Colonic mucosa (tissue), 4 donors: ENCODE data around the gene SLC35A3. TPM values are rescaled to one million over a fixed set of nuclear protein-coding genes. Genes with fewer than 3 reads are reported as not detected.
"Not testable (repeated sequence)": the region's sequence is repeated elsewhere in the genome, so short reads cannot be mapped to it uniquely, and the experiment has no call there.

Source experiments
- DNase-seq: peaks from one replicate; pipeline ENCODE4 v3.0.0-alpha.2; 2020
- H3K27ac ChIP-seq: fragments of 200-600 bp; one replicate; pipeline ENCODE4 v1.8.0; 2021
- H3K27me3 ChIP-seq: fragments of 200-600 bp; one replicate; pipeline ENCODE4 v1.8.0; 2021
- H3K36me3 ChIP-seq: fragments of 200-600 bp; one replicate; pipeline ENCODE4 v1.8.0; 2021
- H3K4me1 ChIP-seq: fragments of 200-600 bp; one replicate; pipeline ENCODE4 v1.8.0; 2021; ENCODE audit warnings: mild to moderate bottlenecking
- H3K4me3 ChIP-seq: fragments of 200-600 bp; one replicate; pipeline ENCODE4 v1.8.0; 2021
- H3K9ac ChIP-seq, 2 donors: one replicate each; pipeline ENCODE4 v1.7.0; 2013; ENCODE audit warnings: control low read depth in 2 of 2, low read depth in 2 of 2, low read length in 2 of 2
- H3K9me3 ChIP-seq: fragments of 200-600 bp; one replicate; pipeline ENCODE4 v1.8.0; 2021
- intact Hi-C: fragments of 100-400 bp; cut with DNase I; formaldehyde crosslinking; loops from one replicate; pipeline ENCODE4 v1.14.1; 2022
- total RNA-seq, 2 donors: library from RNA; stranded (reverse); fragmentation: NEBNext Ultra II Directional in 1 of 2; extraction: Animal tissue kit (Norgen Biotek cat#: 25700) in 1 of 2; gene quantifications; one replicate each; pipeline ENCODE4 v1.2.1, GENCODE V29; 2021
- TF ChIP-seq, protein P1 (sequence below): fragments of 200-600 bp; IDR thresholded peaks from one replicate; pipeline ENCODE4 v1.8.0; 2022; ENCODE audit warnings: antibody characterized with exemption, mild to moderate bottlenecking
- donor health status: healthy.
- donor health status: DM: no; HTN: no; CAD: no.
- donor health status: DM: no; HTN: no; CAD: no.

SLC35A3 gene
- total RNA-seq, 2 donors from 2014 or later: 122 to 206 TPM

- TF ChIP-seq, protein P1, sequence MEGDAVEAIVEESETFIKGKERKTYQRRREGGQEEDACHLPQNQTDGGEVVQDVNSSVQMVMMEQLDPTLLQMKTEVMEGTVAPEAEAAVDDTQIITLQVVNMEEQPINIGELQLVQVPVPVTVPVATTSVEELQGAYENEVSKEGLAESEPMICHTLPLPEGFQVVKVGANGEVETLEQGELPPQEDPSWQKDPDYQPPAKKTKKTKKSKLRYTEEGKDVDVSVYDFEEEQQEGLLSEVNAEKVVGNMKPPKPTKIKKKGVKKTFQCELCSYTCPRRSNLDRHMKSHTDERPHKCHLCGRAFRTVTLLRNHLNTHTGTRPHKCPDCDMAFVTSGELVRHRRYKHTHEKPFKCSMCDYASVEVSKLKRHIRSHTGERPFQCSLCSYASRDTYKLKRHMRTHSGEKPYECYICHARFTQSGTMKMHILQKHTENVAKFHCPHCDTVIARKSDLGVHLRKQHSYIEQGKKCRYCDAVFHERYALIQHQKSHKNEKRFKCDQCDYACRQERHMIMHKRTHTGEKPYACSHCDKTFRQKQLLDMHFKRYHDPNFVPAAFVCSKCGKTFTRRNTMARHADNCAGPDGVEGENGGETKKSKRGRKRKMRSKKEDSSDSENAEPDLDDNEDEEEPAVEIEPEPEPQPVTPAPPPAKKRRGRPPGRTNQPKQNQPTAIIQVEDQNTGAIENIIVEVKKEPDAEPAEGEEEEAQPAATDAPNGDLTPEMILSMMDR: no peak
- no peak overlapping the region for H3K27ac ChIP-seq
- H3K4me1 ChIP-seq: peaks cover 6% of the 10 kb centered on the region
- no peak overlapping the region for H3K4me3 ChIP-seq
- DNase-seq: no peak
- intact Hi-C loops: loop anchor here (10.0 kb wide), 1 partner anchor 70 kb away; a partner anchor contains a TSS
- no peaks in the 10 kb centered on the region for H3K9me3 ChIP-seq
- H3K27me3 ChIP-seq: no peaks in the 10 kb centered on the region
- H3K9ac ChIP-seq: no peak overlapping the region
- no peaks in the 10 kb centered on the region for H3K36me3 ChIP-seq
Observed at GRCh38 chr1:99964806-99965205, 5.0 kb upstream of the SLC35A3 start.

- no peak overlapping the region for H3K27ac ChIP-seq
- intact Hi-C loops: loop anchor here (10.0 kb wide), 1 partner anchor 69 kb away; a partner anchor contains a TSS
Observed at GRCh38 chr1:99965646-99966375, 4.0 kb upstream of the SLC35A3 start.

DNA sequence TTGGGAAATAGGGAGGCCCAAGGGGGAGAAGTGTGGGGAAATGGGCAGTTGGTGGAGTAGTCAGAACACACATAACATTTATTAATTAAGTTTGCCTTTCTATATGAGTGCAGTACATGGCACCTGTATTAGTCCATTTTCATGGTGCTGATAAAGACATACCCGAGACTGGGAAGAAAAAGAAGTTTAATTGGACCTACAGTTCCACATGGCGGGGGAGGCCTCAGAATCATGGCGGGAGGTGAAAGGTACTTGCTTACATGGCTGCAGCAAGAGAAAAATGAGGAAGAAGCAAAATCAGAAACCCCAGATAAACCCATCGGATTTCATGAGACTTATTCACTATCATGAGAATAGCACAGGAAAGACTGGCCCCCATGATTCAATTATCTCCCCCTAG lies 1.6 kb upstream of the SLC35A3 start:
- intact Hi-C loops: loop anchor here (10.0 kb wide), 1 partner anchor 67 kb away; a partner anchor contains a TSS
- TF ChIP-seq, protein P1: no peak
- peaks cover 11% of the 10 kb centered on the region for H3K4me1 ChIP-seq
- no peaks in the 10 kb centered on the region for H3K36me3 ChIP-seq
- no peak overlapping the region for H3K4me3 ChIP-seq
- H3K27ac ChIP-seq: no peak overlapping the region
- no peak for DNase-seq
- H3K9me3 ChIP-seq: no peaks in the 10 kb centered on the region
- no peak overlapping the region for H3K9ac ChIP-seq
- H3K27me3 ChIP-seq: no peaks in the 10 kb centered on the region

More at GRCh38 chr1:99965646-99966375, 4.0 kb upstream of the SLC35A3 start:
- Histone ChIP-seq H3K4me1 (peaks cover 6% of the 10 kb centered on the region), H3K36me3 (no peaks in the 10 kb centered on the region), H3K4me3 (no peak overlapping the region), H3K27me3 (no peaks in the 10 kb centered on the region), H3K9ac (no peak overlapping the region), H3K9me3 (no peaks in the 10 kb centered on the region)
- TF ChIP-seq, protein P1: no peak
- DNase-seq: no peak

- peak overlapping the region; percentile 96 for H3K27ac ChIP-seq
- H3K9me3 ChIP-seq: no peaks in the 10 kb centered on the region
- H3K4me1 ChIP-seq: peaks cover 11% of the 10 kb centered on the region
- peak overlapping the region; percentile 92 for H3K4me3 ChIP-seq
- TF ChIP-seq, protein P1: no peak
- no peaks in the 10 kb centered on the region for H3K27me3 ChIP-seq
- no peak for DNase-seq
- H3K9ac ChIP-seq: peak overlapping the region; percentile 93 to 96
- H3K36me3 ChIP-seq: no peaks in the 10 kb centered on the region
- intact Hi-C loops: loop anchor here (10.0 kb wide), 1 partner anchor 66 kb away; a partner anchor contains a TSS
Observed at GRCh38 chr1:99969260-99969728, 502 bp upstream of the SLC35A3 start.

DNA sequence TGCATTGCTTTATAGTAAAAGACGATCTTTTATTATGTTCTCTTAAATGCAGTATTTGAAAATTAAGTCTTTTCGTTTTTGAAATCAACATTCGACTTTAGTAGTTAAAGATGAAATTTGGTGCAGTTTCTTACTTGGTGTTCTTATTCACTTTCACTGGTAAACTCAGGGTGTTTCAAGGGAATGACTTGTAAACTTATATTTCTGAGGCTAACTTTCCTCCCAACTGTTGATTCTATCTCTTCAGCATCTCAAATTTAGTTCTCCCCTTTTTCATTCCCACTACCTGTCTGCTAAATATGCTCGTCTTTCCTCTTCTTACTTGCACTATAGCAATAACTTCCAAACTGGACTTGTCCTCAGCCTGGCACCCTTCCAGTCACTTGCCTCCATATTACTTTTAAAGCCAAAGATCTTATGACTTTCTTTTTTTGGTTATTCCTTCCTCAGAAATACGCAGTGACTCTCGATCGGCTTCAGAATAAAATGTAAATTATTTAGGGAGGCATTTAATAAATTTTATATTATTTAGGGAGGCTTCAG lies 988 bp downstream of the SLC35A3 start:
- peak overlapping the region; percentile 93 to 96 for H3K9ac ChIP-seq
- peak overlapping the region; percentile 96 for H3K27ac ChIP-seq
- peak; percentile 43 for DNase-seq
- H3K4me1 ChIP-seq: peaks cover 11% of the 10 kb centered on the region
- TF ChIP-seq, protein P1: no peak
- peak overlapping the region; percentile 92 for H3K4me3 ChIP-seq
- no peaks in the 10 kb centered on the region for H3K36me3 ChIP-seq
- intact Hi-C loops: no loop called here
- H3K27me3 ChIP-seq: no peaks in the 10 kb centered on the region
- no peaks in the 10 kb centered on the region for H3K9me3 ChIP-seq

GRCh38 chr1:99972066-99972465 lies 2.3 kb downstream of the SLC35A3 start:
- Histone ChIP-seq H3K4me3 (peak overlapping the region; percentile 92), H3K27ac (peak overlapping the region; percentile 96), H3K4me1 (peaks cover 11% of the 10 kb centered on the region)
- H3K9ac ChIP-seq, intact Hi-C loops, H3K27me3 ChIP-seq, DNase-seq, H3K36me3 ChIP-seq, H3K9me3 ChIP-seq: not testable (repeated sequence)
